Vagina (tissue), 2 donors: ENCODE measurements around the gene PIKFYVE.

ENCODE experiments used
- POLR2AphosphoS5 ChIP-seq, 2 donors: sonication (generic); formaldehyde crosslinking; IDR thresholded peaks; one replicate each; pipeline ENCODE4 v1.9.0; 2017; ENCODE audit warnings: antibody characterized with exemption in 2 of 2, mild to moderate bottlenecking in 2 of 2, low read depth in 1 of 2; ENCODE audit not compliant: insufficient read depth in 1 of 2
- TF ChIP-seq, protein P1 (sequence below), 3 experiments: fragments of 450-650 bp in 2 of 3; fragments of 200-600 bp in 1 of 3; sonication (generic) in 1 of 3; IDR thresholded peaks; one replicate each; pipeline ENCODE4 v1.5.1; 2017 to 2019; ENCODE audit warnings: antibody characterized with exemption in 3 of 3, mild to moderate bottlenecking in 2 of 3, moderate library complexity in 2 of 3

GRCh38 chr2:208297961-208298360, 31.9 kb downstream of the PIKFYVE start:
- TF ChIP-seq POLR2AphosphoS5 (IDR thresholded peaks at IDR 0.05; ENCODE audit: insufficient read depth in 1 of 2, low read depth in 1 of 2), result no peak
- TF ChIP-seq, protein P1, sequence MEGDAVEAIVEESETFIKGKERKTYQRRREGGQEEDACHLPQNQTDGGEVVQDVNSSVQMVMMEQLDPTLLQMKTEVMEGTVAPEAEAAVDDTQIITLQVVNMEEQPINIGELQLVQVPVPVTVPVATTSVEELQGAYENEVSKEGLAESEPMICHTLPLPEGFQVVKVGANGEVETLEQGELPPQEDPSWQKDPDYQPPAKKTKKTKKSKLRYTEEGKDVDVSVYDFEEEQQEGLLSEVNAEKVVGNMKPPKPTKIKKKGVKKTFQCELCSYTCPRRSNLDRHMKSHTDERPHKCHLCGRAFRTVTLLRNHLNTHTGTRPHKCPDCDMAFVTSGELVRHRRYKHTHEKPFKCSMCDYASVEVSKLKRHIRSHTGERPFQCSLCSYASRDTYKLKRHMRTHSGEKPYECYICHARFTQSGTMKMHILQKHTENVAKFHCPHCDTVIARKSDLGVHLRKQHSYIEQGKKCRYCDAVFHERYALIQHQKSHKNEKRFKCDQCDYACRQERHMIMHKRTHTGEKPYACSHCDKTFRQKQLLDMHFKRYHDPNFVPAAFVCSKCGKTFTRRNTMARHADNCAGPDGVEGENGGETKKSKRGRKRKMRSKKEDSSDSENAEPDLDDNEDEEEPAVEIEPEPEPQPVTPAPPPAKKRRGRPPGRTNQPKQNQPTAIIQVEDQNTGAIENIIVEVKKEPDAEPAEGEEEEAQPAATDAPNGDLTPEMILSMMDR (IDR thresholded peaks at IDR 0.05), result no peak
